HL-60 (cell line): ENCODE measurements around the gene DDX50.

Experiments used
- DNase-seq, 2 experiments: peaks; one replicate each; pipeline ENCODE4 v3.0.0-alpha.2; 2010 to 2020; ENCODE audit warnings: low read depth in 1 of 2, low spot score in 1 of 2
- H3K27ac ChIP-seq: fragments of 250-450 bp; sonication (Bioruptor Pico); replicated peaks from 2 replicates; pipeline ENCODE4 v1.5.1; 2020; ENCODE audit warnings: mild to moderate bottlenecking, moderate library complexity
- H3K27me3 ChIP-seq: fragments of 250-450 bp; sonication (Bioruptor Pico); 2 replicates; pipeline ENCODE4 v1.5.1; 2021; ENCODE audit warnings: mild to moderate bottlenecking, moderate library complexity; ENCODE audit not compliant: insufficient read depth, poor library complexity, severe bottlenecking
- H3K4me3 ChIP-seq: replicated peaks from 2 replicates; pipeline ENCODE4 v1.5.1; 2011; ENCODE audit warnings: mild to moderate bottlenecking, control low read depth, low read length; ENCODE audit not compliant: insufficient read depth
- GABPA ChIP-seq: IDR thresholded peaks from 2 replicates; pipeline ENCODE4 v1.6.1; 2012; ENCODE audit warnings: low read depth
- POLR2AphosphoS5 ChIP-seq: IDR thresholded peaks from 2 replicates; pipeline ENCODE4 v1.6.1; 2012; ENCODE audit warnings: low read depth
- REST ChIP-seq: IDR thresholded peaks from 2 replicates; pipeline ENCODE4 v1.6.1; 2012; ENCODE audit warnings: low read depth; ENCODE audit not compliant: insufficient replicate concordance
- SPI1 ChIP-seq: IDR thresholded peaks from 2 replicates; pipeline ENCODE4 v1.6.1; 2012; ENCODE audit warnings: low read depth, mild to moderate bottlenecking, borderline replicate concordance
- TF ChIP-seq, protein P1 (sequence below): IDR thresholded peaks from one replicate; pipeline ENCODE4 v1.5.1; 2011; ENCODE audit warnings: low read length, control low read depth, inconsistent platforms; ENCODE audit not compliant: insufficient read depth

Gene DDX50

DNA sequence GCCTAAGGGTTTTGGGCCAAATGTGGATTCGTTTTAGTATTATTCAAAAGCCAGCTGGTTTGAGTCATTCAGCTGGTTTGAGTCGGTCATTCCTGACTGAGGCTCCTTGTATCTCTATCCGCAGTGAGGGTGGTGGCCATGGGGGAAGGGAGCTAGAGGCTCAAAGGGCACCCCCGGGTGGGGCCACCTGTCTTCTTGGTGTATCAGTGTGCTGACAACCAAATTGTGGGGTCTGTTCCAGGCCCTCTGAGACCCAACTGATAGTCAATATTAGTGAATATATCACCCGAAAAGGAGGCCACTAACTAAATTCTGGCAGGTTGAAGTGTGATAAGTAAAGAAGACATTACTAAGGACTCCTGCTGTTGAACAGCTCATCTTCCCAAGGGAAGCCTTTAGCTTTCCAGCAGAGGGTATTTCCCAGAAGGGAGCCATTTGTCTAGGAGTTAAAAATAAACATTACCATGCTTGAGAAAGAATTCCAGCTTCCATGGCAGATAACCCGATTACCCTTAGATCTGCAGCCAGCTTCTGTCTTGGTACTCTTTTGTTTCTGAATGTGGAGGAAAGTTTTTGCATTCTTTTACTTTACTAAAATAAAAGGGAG is 29.9 kb upstream of the DDX50 start:
- DNase-seq, result no peak
- Histone ChIP-seq H3K27me3 (no peaks in the 10 kb centered on the region), H3K4me3 (no peak overlapping the region), H3K27ac (no peak overlapping the region)
- TF ChIP-seq POLR2AphosphoS5, result no peak
- TF ChIP-seq GABPA, result no peak
- no peak for TF ChIP-seq REST
- TF ChIP-seq SPI1, result no peak
- TF ChIP-seq, protein P1, sequence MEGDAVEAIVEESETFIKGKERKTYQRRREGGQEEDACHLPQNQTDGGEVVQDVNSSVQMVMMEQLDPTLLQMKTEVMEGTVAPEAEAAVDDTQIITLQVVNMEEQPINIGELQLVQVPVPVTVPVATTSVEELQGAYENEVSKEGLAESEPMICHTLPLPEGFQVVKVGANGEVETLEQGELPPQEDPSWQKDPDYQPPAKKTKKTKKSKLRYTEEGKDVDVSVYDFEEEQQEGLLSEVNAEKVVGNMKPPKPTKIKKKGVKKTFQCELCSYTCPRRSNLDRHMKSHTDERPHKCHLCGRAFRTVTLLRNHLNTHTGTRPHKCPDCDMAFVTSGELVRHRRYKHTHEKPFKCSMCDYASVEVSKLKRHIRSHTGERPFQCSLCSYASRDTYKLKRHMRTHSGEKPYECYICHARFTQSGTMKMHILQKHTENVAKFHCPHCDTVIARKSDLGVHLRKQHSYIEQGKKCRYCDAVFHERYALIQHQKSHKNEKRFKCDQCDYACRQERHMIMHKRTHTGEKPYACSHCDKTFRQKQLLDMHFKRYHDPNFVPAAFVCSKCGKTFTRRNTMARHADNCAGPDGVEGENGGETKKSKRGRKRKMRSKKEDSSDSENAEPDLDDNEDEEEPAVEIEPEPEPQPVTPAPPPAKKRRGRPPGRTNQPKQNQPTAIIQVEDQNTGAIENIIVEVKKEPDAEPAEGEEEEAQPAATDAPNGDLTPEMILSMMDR, result no peak

DNA sequence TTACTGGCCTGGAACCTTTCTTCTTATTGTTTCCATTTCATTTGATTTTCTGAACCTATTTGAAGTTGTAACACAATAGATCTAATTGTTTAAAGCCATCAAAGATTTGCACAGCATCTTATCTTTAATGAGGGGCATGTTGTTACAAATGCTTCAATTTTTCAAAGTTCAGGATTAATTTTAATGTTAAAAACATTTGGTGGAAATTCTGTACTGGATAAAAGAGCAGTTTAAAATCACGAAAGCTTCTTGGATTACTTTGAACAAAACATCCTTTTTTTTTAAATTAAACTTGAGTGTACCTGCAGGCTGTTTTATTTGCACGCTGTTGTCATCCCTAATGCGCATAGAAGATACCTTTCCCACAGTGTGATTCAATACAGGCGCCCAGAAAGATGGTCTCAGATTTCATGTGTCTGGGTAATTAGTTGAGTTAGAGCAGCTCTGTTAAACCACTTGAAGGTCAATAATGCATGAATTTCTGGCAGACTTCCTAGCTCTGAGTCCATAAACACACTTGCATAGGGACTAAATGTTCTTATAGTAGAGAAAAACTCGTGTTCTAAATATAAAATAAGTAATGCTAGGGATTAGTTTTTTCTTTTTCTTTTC is 29.3 kb upstream of the DDX50 start:
- no peak overlapping the region for H3K4me3 ChIP-seq
- no peak for TF ChIP-seq GABPA
- no peak for TF ChIP-seq POLR2AphosphoS5
- TF ChIP-seq SPI1, result no peak
- TF ChIP-seq, protein P1, result no peak
- TF ChIP-seq REST, result no peak
- DNase-seq, result no peak
- no peaks in the 10 kb centered on the region for H3K27me3 ChIP-seq
- no peak overlapping the region for H3K27ac ChIP-seq

DNA sequence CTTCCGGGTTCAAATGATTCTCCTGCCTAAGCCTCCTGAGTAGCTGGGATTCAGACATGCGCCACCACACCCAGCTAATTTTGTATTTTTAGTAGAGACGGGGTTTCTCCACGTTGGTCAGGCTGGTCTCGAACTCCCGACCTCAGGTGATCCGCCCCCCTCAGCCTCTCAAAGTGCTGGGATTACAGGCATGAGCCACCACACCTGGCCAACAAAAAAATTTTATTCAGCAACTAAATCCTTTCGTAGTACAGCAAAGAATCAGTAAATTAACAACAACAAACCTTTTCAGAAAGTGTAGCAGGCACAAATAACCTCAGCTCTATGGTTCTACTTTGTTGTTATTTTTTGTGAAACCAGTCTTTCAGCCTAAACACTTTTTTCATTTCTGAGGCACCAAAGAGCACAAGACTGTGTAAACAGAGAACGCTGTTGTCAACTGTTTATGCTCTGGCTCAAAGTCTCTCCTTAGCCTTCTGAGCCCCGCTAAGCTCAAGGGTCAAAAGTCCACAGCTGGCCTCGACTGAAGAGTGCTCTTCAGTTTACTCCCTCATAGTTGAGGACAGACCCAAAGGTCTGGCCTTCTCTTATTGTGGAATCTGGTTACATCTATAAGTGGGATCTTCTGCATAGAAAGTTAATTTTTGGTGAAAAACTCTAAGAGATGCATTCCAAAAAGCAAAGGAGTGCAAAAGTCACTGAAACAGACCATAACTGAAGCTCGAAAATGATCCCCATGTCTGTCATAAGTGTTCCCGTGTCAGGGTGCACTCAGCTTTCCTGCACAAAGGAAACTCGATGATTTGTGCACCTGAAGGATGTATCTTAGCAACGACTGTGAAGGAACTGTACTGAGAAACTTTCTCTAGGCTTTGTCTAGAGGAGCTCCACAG is 24.6 kb upstream of the DDX50 start:
- Histone ChIP-seq H3K27me3 (no peaks in the 10 kb centered on the region), H3K4me3 (no peak overlapping the region), H3K27ac (no peak overlapping the region)
- no peak for DNase-seq
- TF ChIP-seq SPI1, result no peak
- no peak for TF ChIP-seq REST
- TF ChIP-seq POLR2AphosphoS5, result no peak
